Central memory CD8-positive, alpha-beta T cell (primary cell): ENCODE data around the gene TEX30.
A peak's percentile ranks its signal among the peaks of the same experiment; 100 is the strongest.

Experiments
- ATAC-seq: fragments of 150-1000 bp; cut with Tn5 transposase; replicated peaks from 2 replicates; pipeline ENCODE4 v1.10.0; 2022; ENCODE audit warnings: mild to moderate bottlenecking, moderate FRiP score, moderate number of reproducible peaks; ENCODE audit not compliant: poor library complexity, severe bottlenecking; ENCODE audit errors: extremely low read depth
- DNase-seq, 2 donors: peaks; one replicate each; pipeline ENCODE4 v3.0.0; 2021; ENCODE audit warnings: low spot score in 2 of 2
- H3K27ac Mint-ChIP-seq: one replicate; pipeline ENCODE4 v1.8.0; 2022; ENCODE audit warnings: low read depth, mild to moderate bottlenecking, moderate library complexity, mixed read lengths
- H3K27me3 Mint-ChIP-seq: one replicate; pipeline ENCODE4 v1.8.0; 2022; ENCODE audit warnings: mixed read lengths
- H3K36me3 Mint-ChIP-seq: one replicate; pipeline ENCODE4 v1.8.0; 2022; ENCODE audit warnings: mild to moderate bottlenecking, moderate library complexity, mixed read lengths; ENCODE audit not compliant: insufficient read depth
- H3K4me1 Mint-ChIP-seq: one replicate; pipeline ENCODE4 v1.8.0; 2022; ENCODE audit warnings: mixed read lengths
- H3K4me3 Mint-ChIP-seq: one replicate; pipeline ENCODE4 v1.8.0; 2022; ENCODE audit warnings: mild to moderate bottlenecking, moderate library complexity, mixed read lengths
- H3K9me3 Mint-ChIP-seq: one replicate; pipeline ENCODE4 v1.8.0; 2022; ENCODE audit warnings: mixed read lengths

The TEX30 gene

DNA sequence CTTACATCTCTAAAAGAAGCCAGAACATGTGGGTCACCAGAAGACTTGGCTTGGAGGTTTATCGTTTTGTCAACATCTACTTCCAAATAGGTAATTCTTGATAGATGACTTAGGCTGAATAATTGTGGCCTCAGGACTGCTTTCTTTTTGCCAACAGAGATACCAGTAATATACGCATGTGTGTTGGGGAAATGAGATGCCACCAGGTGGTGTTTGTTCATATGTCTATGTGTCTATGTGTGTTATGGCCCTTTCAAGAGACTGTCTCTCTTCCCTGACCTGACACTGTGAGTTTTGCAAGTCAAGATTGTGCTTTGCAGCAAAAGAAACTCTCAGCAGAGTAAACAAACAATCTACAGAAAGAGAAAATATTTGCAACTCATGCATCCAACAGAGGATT lies 47.2 kb downstream of the TEX30 start:
- no peak for ATAC-seq
- no peak overlapping the region for H3K27ac Mint-ChIP-seq
- DNase-seq = no peak
- H3K36me3 Mint-ChIP-seq = peaks cover 2% of the 10 kb centered on the region
- H3K9me3 Mint-ChIP-seq = no peaks in the 10 kb centered on the region
- no peak overlapping the region for H3K4me3 Mint-ChIP-seq
- no peaks in the 10 kb centered on the region for H3K4me1 Mint-ChIP-seq
- peaks cover 20% of the 10 kb centered on the region for H3K27me3 Mint-ChIP-seq

DNA sequence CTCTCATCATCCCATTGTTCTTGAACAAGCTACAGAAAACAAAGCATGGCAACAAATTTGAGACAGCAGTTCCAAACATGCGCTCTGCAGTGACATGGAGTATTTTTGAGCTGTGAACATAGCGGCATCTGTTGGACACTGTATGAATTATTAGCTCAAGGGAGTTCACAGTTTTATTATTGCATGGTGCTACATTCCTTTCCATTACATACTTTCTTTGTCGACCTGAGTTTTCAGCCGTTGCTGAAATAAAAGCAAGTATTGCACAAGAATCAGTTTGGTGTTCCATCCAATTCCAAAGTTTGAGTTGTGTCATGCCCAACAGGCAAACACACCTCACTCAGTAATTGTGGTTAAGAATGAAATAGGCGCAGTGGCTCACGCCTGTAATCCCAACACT lies 48.7 kb downstream of the TEX30 start:
- DNase-seq (no peak), ATAC-seq (peak; percentile 17)
- Mint-ChIP-seq H3K27ac (no peak overlapping the region), H3K9me3 (no peaks in the 10 kb centered on the region), H3K4me1 (no peaks in the 10 kb centered on the region), H3K4me3 (no peak overlapping the region), H3K36me3 (peaks cover 2% of the 10 kb centered on the region), H3K27me3 (peaks cover 21% of the 10 kb centered on the region)

DNA sequence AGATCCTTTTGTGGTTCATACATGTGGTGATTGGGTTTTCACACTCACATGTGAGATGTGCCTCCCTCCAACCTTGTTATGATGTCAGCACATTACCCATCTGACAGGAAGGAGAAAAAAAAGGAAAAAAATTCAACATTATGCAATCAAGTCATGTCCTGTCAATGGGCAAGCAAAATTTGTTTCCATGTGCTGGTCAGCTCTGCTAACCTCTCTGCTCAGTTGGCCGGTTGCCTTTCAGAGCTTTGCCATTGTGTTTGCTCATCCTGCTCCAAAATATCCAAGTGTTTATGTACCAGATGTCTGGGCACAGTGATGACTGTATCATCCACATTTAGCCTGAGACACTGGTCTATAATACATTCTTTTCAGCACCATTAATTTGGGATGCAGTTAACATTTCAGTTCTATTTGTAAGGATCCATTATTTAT lies 51.8 kb downstream of the TEX30 start:
- Mint-ChIP-seq H3K9me3 (no peaks in the 10 kb centered on the region), H3K36me3 (peaks cover 2% of the 10 kb centered on the region), H3K4me1 (no peaks in the 10 kb centered on the region), H3K4me3 (no peak overlapping the region), H3K27ac (no peak overlapping the region), H3K27me3 (peaks cover 30% of the 10 kb centered on the region)
- no peak for DNase-seq
- peak; percentile 73 for ATAC-seq

- H3K27me3 Mint-ChIP-seq = peaks cover 38% of the 10 kb centered on the region
- H3K4me3 Mint-ChIP-seq = no peak overlapping the region
- H3K9me3 Mint-ChIP-seq = no peaks in the 10 kb centered on the region
- H3K27ac Mint-ChIP-seq = no peak overlapping the region
- H3K4me1 Mint-ChIP-seq = no peaks in the 10 kb centered on the region
- no peak for ATAC-seq
- peaks cover 2% of the 10 kb centered on the region for H3K36me3 Mint-ChIP-seq
- DNase-seq = no peak
These were observed 54.8 kb downstream of the TEX30 start for GRCh38 chr13:102718746-102719145.
